IgD-negative memory B cell (primary cell): ENCODE data around the gene TIPARP. TPM values are rescaled to one million over a fixed set of nuclear protein-coding genes. Genes with fewer than 3 reads are reported as not detected.

Experiments
- H3K27ac Mint-ChIP-seq, 3 donors: one replicate each; pipeline ENCODE4 v1.8.0; 2020 to 2022; ENCODE audit warnings: mild to moderate bottlenecking in 3 of 3, mixed read lengths in 3 of 3, moderate library complexity in 1 of 3
- H3K27me3 Mint-ChIP-seq: one replicate; pipeline ENCODE4 v1.8.0; 2021; ENCODE audit warnings: mixed read lengths
- H3K36me3 Mint-ChIP-seq: one replicate; pipeline ENCODE4 v1.8.0; 2020; ENCODE audit warnings: mild to moderate bottlenecking, mixed read lengths
- H3K4me1 Mint-ChIP-seq, 3 donors: one replicate each; pipeline ENCODE4 v1.8.0; 2020 to 2022; ENCODE audit warnings: mixed read lengths in 3 of 3, mild to moderate bottlenecking in 1 of 3
- H3K4me3 Mint-ChIP-seq, 4 donors: one replicate each; pipeline ENCODE4 v1.8.0; 2020 to 2022; ENCODE audit warnings: mild to moderate bottlenecking in 4 of 4, mixed read lengths in 4 of 4, moderate library complexity in 3 of 4
- H3K9me3 Mint-ChIP-seq, 3 donors: one replicate each; pipeline ENCODE4 v1.8.0; 2020 to 2021; ENCODE audit warnings: mixed read lengths in 3 of 3, mild to moderate bottlenecking in 1 of 3
- polyA plus RNA-seq: library from polyadenylated mRNA; unstranded; fragments of 300-500 nt; fragmentation: Illumina TruSeq; gene quantifications from one replicate; pipeline ENCODE4 v1.2.3, GENCODE V29; 2021

TIPARP gene, protein sequence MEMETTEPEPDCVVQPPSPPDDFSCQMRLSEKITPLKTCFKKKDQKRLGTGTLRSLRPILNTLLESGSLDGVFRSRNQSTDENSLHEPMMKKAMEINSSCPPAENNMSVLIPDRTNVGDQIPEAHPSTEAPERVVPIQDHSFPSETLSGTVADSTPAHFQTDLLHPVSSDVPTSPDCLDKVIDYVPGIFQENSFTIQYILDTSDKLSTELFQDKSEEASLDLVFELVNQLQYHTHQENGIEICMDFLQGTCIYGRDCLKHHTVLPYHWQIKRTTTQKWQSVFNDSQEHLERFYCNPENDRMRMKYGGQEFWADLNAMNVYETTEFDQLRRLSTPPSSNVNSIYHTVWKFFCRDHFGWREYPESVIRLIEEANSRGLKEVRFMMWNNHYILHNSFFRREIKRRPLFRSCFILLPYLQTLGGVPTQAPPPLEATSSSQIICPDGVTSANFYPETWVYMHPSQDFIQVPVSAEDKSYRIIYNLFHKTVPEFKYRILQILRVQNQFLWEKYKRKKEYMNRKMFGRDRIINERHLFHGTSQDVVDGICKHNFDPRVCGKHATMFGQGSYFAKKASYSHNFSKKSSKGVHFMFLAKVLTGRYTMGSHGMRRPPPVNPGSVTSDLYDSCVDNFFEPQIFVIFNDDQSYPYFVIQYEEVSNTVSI
- polyA plus RNA-seq, result 12.6 TPM

DNA sequence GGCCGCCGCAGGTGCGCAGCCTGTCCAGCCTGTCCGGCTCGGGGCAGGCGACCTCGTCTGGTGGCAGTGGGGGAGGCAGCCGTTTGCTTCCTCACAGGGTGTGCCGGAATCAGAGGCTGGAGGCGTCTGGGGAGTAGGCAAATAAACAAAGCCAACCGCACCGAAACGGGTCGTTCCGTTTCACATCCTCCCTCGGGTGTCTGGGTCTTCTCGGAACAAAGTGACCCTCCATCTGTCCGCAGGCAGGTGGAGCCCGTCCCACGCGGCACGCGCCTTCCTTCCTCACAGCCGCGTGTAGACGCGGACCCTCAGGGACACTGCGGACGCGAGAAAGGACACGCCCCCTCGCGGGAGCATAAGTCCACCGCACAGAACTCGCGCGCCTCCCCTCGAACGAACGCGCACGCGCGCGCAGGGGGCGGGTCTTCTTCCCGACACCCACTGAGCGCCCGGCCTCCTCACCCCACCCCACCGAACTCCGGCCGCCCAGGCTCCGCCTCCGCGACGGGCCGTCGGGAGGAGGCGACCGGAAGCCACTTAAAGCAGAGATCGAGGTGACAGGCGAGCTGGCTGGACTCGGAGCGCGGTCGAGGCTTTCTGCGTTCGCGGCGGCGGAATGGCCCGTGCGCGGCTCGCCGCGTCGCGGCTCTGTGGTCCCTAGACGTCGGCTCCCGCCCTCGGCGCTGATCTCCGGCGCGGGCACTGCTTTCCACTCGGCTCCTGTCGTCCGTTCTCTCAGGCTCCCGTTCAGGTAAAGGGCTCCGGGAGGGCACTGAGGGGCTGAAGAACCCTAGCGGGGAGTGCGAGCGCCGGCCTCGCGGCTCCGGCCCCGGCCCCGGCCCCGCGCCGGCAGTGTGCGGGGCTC is at the start of gene TIPARP:
Gene TIPARP, plus strand, starts transcription at position 545 of the 865 bp plus-strand sequence. CDS start 3,108 bp downstream, outside the sequence.
- peak within 1 kb of the TSS; percentile 91 to 99 (median 97) for H3K4me3 Mint-ChIP-seq
- peaks cover 7% of the 10 kb centered on the region for H3K36me3 Mint-ChIP-seq
- H3K27ac Mint-ChIP-seq, result peak within 1 kb of the TSS; percentile 93 to 98 (median 98)
- H3K4me1 Mint-ChIP-seq, result peaks cover 29 to 38% (median 37%) of the 10 kb centered on the region in 3 donors
- no peaks in the 10 kb centered on the region for H3K27me3 Mint-ChIP-seq
- H3K9me3 Mint-ChIP-seq, result no peaks in the 10 kb centered on the region

- Mint-ChIP-seq H3K27ac (no peak overlapping the region), H3K9me3 (peaks cover 0 to 1% (median 0%) of the 10 kb centered on the region in 3 donors), H3K36me3 (no peaks in the 10 kb centered on the region), H3K4me3 (no peak overlapping the region), H3K4me1 (no peaks in the 10 kb centered on the region), H3K27me3 (peaks cover 5% of the 10 kb centered on the region)
These were observed 48.3 kb upstream of the TIPARP start for GRCh38 chr3:156626104-156626503.

GRCh38 chr3:156627946-156628569 is 46.3 kb upstream of the TIPARP start:
- Mint-ChIP-seq H3K27me3 (peaks cover 3% of the 10 kb centered on the region), H3K4me1 (no peaks in the 10 kb centered on the region), H3K27ac (no peak overlapping the region), H3K9me3 (peaks cover 0 to 1% (median 0%) of the 10 kb centered on the region in 3 donors), H3K36me3 (no peaks in the 10 kb centered on the region), H3K4me3 (no peak overlapping the region)

- Mint-ChIP-seq H3K27me3 (peaks cover 3% of the 10 kb centered on the region), H3K27ac (no peak overlapping the region), H3K4me1 (no peaks in the 10 kb centered on the region), H3K9me3 (peaks cover 0 to 1% (median 0%) of the 10 kb centered on the region in 3 donors), H3K36me3 (no peaks in the 10 kb centered on the region), H3K4me3 (no peak overlapping the region)
These were observed 45.4 kb upstream of the TIPARP start for GRCh38 chr3:156628836-156629618.

DNA sequence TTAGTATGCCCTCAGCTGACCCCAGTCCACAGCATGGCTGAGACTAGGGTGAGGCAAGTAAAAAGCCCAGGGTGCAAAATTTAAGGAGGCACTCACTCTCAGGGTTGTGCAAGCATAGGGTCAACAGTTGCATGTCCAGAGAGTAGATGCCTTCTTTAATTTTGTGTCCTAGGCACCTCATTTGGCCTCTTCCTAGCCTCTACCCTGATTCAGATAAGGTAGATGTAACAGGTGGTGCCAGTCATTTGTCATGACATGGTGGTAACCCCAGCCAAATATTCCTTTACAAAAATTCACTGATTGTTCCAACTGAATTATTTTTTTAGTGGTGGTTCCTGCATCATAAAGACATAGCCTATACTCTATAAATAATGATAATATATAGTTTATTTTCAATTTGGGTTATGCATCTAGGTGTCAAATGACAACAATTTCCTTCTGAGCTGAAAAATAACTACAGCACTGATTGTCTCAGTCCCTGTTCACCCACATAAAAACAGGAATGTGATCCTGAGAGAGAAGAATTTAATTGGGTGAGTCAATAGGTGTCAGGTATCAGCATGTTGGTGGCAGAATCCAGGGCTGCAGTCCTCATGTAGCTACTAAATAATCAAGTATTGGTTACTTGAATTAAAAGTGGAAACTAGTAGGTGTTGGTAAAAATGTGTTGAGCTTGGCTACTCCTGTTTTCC is 44.2 kb upstream of the TIPARP start:
- Mint-ChIP-seq H3K27me3 (peaks cover 3% of the 10 kb centered on the region), H3K27ac (no peak overlapping the region), H3K36me3 (no peaks in the 10 kb centered on the region), H3K9me3 (no peaks in the 10 kb centered on the region), H3K4me3 (no peak overlapping the region), H3K4me1 (no peaks in the 10 kb centered on the region)

DNA sequence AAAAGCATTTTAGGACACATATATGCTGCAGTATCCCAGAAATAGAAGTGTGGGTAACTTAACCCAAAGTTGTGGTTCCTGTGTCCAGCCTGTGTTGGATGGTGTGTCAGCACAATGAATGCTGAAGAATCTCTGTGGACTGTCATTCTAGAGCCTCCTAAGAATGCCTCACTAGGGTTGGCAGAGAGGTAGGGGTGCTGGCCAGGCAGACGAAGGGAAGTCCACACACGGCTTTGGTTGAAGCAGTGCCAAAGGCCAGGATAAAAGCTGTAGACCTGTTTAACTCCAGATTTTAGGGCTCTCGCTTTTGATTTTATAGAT is 43.7 kb upstream of the TIPARP start:
- Mint-ChIP-seq H3K36me3 (no peaks in the 10 kb centered on the region), H3K27me3 (peaks cover 3% of the 10 kb centered on the region), H3K4me1 (no peaks in the 10 kb centered on the region), H3K27ac (no peak overlapping the region), H3K4me3 (no peak overlapping the region), H3K9me3 (no peaks in the 10 kb centered on the region)

- Mint-ChIP-seq H3K36me3 (no peaks in the 10 kb centered on the region), H3K27ac (no peak overlapping the region), H3K9me3 (no peaks in the 10 kb centered on the region), H3K4me1 (no peaks in the 10 kb centered on the region), H3K4me3 (no peak overlapping the region), H3K27me3 (peaks cover 3% of the 10 kb centered on the region)
These were observed 43.1 kb upstream of the TIPARP start for GRCh38 chr3:156631323-156631722.

GRCh38 chr3:156632601-156633000 is 41.8 kb upstream of the TIPARP start:
- Mint-ChIP-seq H3K4me3 (no peak overlapping the region), H3K9me3 (no peaks in the 10 kb centered on the region), H3K27ac (no peak overlapping the region)

GRCh38 chr3:156633335-156633734 is 41.1 kb upstream of the TIPARP start:
- Mint-ChIP-seq H3K4me3 (no peak overlapping the region), H3K9me3 (no peaks in the 10 kb centered on the region), H3K36me3 (no peaks in the 10 kb centered on the region), H3K27ac (no peak overlapping the region), H3K27me3 (peaks cover 3% of the 10 kb centered on the region), H3K4me1 (no peaks in the 10 kb centered on the region)

More at GRCh38 chr3:156632601-156633000, 41.8 kb upstream of the TIPARP start:
- Mint-ChIP-seq H3K4me1 (no peaks in the 10 kb centered on the region), H3K27me3 (peaks cover 3% of the 10 kb centered on the region), H3K36me3 (no peaks in the 10 kb centered on the region)

DNA sequence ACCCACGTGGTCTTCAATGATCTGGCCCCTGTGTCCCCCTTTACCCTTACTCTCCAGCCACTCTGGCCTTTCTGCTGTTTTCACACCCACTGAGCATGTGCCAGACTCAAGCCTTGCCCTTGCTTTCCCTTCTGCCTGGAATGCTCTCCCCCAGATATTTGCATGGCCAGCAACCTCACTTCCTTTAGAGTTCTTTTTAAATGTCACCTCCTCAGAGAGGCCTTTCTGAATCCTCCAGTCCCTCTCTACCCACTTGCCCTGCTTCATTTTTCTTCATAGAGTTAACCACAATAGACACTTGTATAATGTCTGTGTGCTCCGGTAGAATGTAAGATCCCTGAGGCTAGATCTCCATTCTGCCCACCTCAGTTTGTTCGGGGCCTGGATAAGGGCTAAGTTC is 39.4 kb upstream of the TIPARP start:
- Mint-ChIP-seq H3K27me3 (peaks cover 3% of the 10 kb centered on the region), H3K9me3 (no peaks in the 10 kb centered on the region), H3K36me3 (no peaks in the 10 kb centered on the region), H3K4me3 (no peak overlapping the region), H3K27ac (no peak overlapping the region), H3K4me1 (no peaks in the 10 kb centered on the region)

- no peaks in the 10 kb centered on the region for H3K4me1 Mint-ChIP-seq
- H3K4me3 Mint-ChIP-seq, result no peak overlapping the region
- H3K27me3 Mint-ChIP-seq, result peaks cover under 1% of the 10 kb centered on the region
- H3K9me3 Mint-ChIP-seq, result no peaks in the 10 kb centered on the region
- no peaks in the 10 kb centered on the region for H3K36me3 Mint-ChIP-seq
- no peak overlapping the region for H3K27ac Mint-ChIP-seq
These were observed 38.4 kb upstream of the TIPARP start for GRCh38 chr3:156635973-156636372.

DNA sequence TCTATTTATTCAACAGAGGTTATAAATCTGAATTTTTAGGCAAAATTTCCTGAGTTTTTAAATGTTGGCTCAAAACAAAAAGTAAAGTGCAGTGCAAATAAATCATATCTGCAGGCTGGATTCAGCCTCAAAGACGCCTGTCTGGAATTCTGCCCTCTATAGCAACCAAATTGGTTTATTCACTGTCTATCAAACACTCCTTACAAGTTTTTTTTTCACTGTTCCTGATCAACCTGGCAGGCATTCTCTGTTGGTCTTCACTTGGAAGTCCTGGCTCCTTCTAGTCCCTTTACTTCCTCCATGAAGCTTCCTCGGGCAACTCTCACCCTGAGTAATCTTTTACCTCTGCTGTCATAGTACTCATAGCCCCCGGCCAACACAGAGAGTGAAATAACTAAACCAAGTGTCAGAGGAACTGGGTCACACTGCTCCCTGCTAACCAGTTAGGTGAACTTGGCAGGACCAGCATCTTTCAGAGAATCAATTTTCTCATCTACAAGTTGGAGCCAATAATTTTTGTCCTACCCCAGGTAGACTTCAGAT is 36.8 kb upstream of the TIPARP start:
- Mint-ChIP-seq H3K27me3 (peaks cover 2% of the 10 kb centered on the region), H3K27ac (no peak overlapping the region), H3K4me3 (no peak overlapping the region), H3K36me3 (no peaks in the 10 kb centered on the region), H3K9me3 (no peaks in the 10 kb centered on the region), H3K4me1 (no peaks in the 10 kb centered on the region)

- H3K4me1 Mint-ChIP-seq, result peaks cover 0 to 2% (median 2%) of the 10 kb centered on the region in 3 donors
- H3K9me3 Mint-ChIP-seq, result no peaks in the 10 kb centered on the region
- H3K4me3 Mint-ChIP-seq, result no peak overlapping the region
- no peak overlapping the region for H3K27ac Mint-ChIP-seq
- no peaks in the 10 kb centered on the region for H3K36me3 Mint-ChIP-seq
- H3K27me3 Mint-ChIP-seq, result peaks cover 2% of the 10 kb centered on the region
These were observed 36.1 kb upstream of the TIPARP start for GRCh38 chr3:156638271-156638670.
